NCI-H345 treated with DMSO at 0.1 percent for 48 hours (cell line): ENCODE results near the gene OR6X1.
"Not testable (repeated sequence)": the region's sequence is repeated elsewhere in the genome, so short reads cannot be mapped to it uniquely, and the experiment has no call there.

Experiments
- DNase-seq: peaks from one replicate; lab custom pipeline; 2025; ENCODE audit not compliant: unreplicated experiment; lab: John Stamatoyannopoulos, UW

OR6X1 gene

GRCh38 chr11:123755344-123755743 is 1.0 kb upstream of the OR6X1 start:
- DNase-seq, result no peak

GRCh38 chr11:123753110-123753509 is 1.2 kb downstream of the OR6X1 start:
- no peak for DNase-seq

GRCh38 chr11:123751781-123752180 is 2.5 kb downstream of the OR6X1 start:
- no peak for DNase-seq

- DNase-seq, result not testable (repeated sequence)
Measured at GRCh38 chr11:123748349-123748748, 6.0 kb downstream of the OR6X1 start.

- DNase-seq, result no peak
Measured at GRCh38 chr11:123745764-123746451, 8.4 kb downstream of the OR6X1 start.

- no peak for DNase-seq
Measured at GRCh38 chr11:123742724-123743120, 11.6 kb downstream of the OR6X1 start.

- no peak for DNase-seq
Measured at GRCh38 chr11:123742031-123742723, 12.1 kb downstream of the OR6X1 start.

- peak; percentile 85 for DNase-seq
Measured at GRCh38 chr11:123741159-123742030, 12.9 kb downstream of the OR6X1 start, which contains the start of gene ZNF202. Gene ZNF202, minus strand, starts transcription at chr11:123741660. Its CDS starts 10,772 bp downstream, at chr11:123730888.

- DNase-seq, result no peak
Measured at GRCh38 chr11:123740787-123741158, 13.5 kb downstream of the OR6X1 start.

GRCh38 chr11:123738374-123738773 is 15.9 kb downstream of the OR6X1 start:
- DNase-seq, result no peak

GRCh38 chr11:123736769-123737168 is 17.5 kb downstream of the OR6X1 start:
- DNase-seq, result no peak

- DNase-seq, result no peak
Measured at GRCh38 chr11:123729602-123730001, 24.7 kb downstream of the OR6X1 start.

- no peak for DNase-seq
Measured at GRCh38 chr11:123725995-123726655, 28.2 kb downstream of the OR6X1 start.

GRCh38 chr11:123719452-123719851 is 34.9 kb downstream of the OR6X1 start:
- DNase-seq, result no peak

GRCh38 chr11:123718469-123718868 is 35.8 kb downstream of the OR6X1 start:
- no peak for DNase-seq

- no peak for DNase-seq
Measured at GRCh38 chr11:123718063-123718462, 36.3 kb downstream of the OR6X1 start.

GRCh38 chr11:123712627-123713026 is 41.7 kb downstream of the OR6X1 start:
- not testable (repeated sequence) for DNase-seq

- peak; percentile 49 for DNase-seq
Measured at GRCh38 chr11:123707606-123708205, 46.6 kb downstream of the OR6X1 start.

GRCh38 chr11:123707206-123707605 is 47.1 kb downstream of the OR6X1 start:
- DNase-seq, result no peak

GRCh38 chr11:123704341-123704740 is 50.0 kb downstream of the OR6X1 start:
- DNase-seq, result no peak
